Panc1 (cell line): ENCODE data around the gene TMEM63C. TPM values are rescaled to one million over a fixed set of nuclear protein-coding genes. Genes with fewer than 3 reads are reported as not detected.

Experiments
- ATAC-seq: fragments of 200-7000 bp; cut with Tn5 transposase; 2 replicates; pipeline ENCODE4 v1.9.1; 2020; ENCODE audit warnings: mild to moderate bottlenecking, moderate library complexity
- BruUV-seq: library from RNA; stranded (reverse); fragments of 400-500 nt; replicated peaks from 2 replicates; lab custom pipeline; 2021; lab: Mats Ljungman, UMichigan
- CTCF ChIA-PET: fragments of 300-600 bp; sonication (Branson Sonifier 250); formaldehyde crosslinking; loops from one replicate; lab custom pipeline; 2022; ENCODE audit warnings: antibody characterized with exemption; lab: Charles Lee
- POLR2A ChIA-PET: fragments of 300-600 bp; sonication (Branson Sonifier 250); formaldehyde crosslinking; loops from one replicate; lab custom pipeline; 2022; ENCODE audit warnings: antibody characterized with exemption; lab: Charles Lee
- DNase-seq: peaks from one replicate; pipeline ENCODE4 v3.0.0-alpha.2; 2010; ENCODE audit warnings: low read depth, low spot score
- H3K27ac ChIP-seq: 2 replicates; pipeline ENCODE4 v1.5.1; 2011; ENCODE audit warnings: mild to moderate bottlenecking, low read length, inconsistent platforms
- H3K27me3 ChIP-seq: fragments of 200-500 bp; sonication (Bioruptor generic); 2 replicates; pipeline ENCODE4 v1.6.0; 2014; ENCODE audit warnings: low read length, inconsistent platforms; ENCODE audit not compliant: control insufficient read depth, insufficient read depth
- H3K36me3 ChIP-seq: fragments of 200-500 bp; sonication (Bioruptor generic); 2 replicates; pipeline ENCODE4 v1.5.1; 2014; ENCODE audit warnings: inconsistent platforms, mild to moderate bottlenecking, low read length, moderate library complexity; ENCODE audit not compliant: control insufficient read depth, insufficient read depth
- H3K4me1 ChIP-seq: 2 replicates; pipeline ENCODE4 v1.5.1; 2011; ENCODE audit warnings: inconsistent platforms, mild to moderate bottlenecking, low read length, moderate library complexity; ENCODE audit not compliant: control insufficient read depth, insufficient read depth
- H3K4me3 ChIP-seq, 2 experiments: 2 replicates each; pipeline ENCODE4 v1.5.1; 2011 to 2012; ENCODE audit warnings: low read depth in 2 of 2, low read length in 2 of 2, mild to moderate bottlenecking in 2 of 2, inconsistent platforms in 1 of 2, moderate library complexity in 1 of 2
- H3K9me3 ChIP-seq: fragments of 200-500 bp; sonication (Bioruptor generic); 2 replicates; pipeline ENCODE4 v1.5.1; 2014; ENCODE audit warnings: low read depth, mild to moderate bottlenecking, inconsistent platforms, low read length, moderate library complexity; ENCODE audit not compliant: control insufficient read depth, insufficient read depth
- CTCF ChIP-seq: fragments of 450-650 bp; IDR thresholded peaks from 2 replicates; pipeline ENCODE4 v1.5.1; 2017; ENCODE audit warnings: mild to moderate bottlenecking
- POLR2AphosphoS5 ChIP-seq: IDR thresholded peaks from 2 replicates; pipeline ENCODE4 v1.6.1; 2012; ENCODE audit warnings: mild to moderate bottlenecking, low read depth, low read length, moderate library complexity
- SIN3A ChIP-seq: IDR thresholded peaks from 2 replicates; pipeline ENCODE4 v1.6.1; 2012; ENCODE audit warnings: low read depth, mild to moderate bottlenecking, low read length, moderate library complexity, borderline replicate concordance; ENCODE audit not compliant: insufficient read depth
- TCF7L2 ChIP-seq: IDR thresholded peaks from 2 replicates; pipeline ENCODE4 v1.6.1; 2011; ENCODE audit warnings: mild to moderate bottlenecking, low read depth, low read length, inconsistent platforms
- in situ Hi-C: cut with HindIII; loops from 2 replicates; pipeline ENCODE4 v1.10.0; 2016; ENCODE audit warnings: low sequenced_read_pairs, low pct_unique_long_range_greater_than_20kb
- intact Hi-C: fragments of 100-400 bp; cut with micrococcal nuclease; formaldehyde crosslinking; loops from one replicate; pipeline ENCODE4 v1.10.0; 2022; ENCODE audit not compliant: unreplicated experiment
- total RNA-seq: library from RNA; stranded (reverse); gene quantifications from one replicate; pipeline ENCODE4 v1.2.1, GENCODE V29; 2021; ENCODE audit not compliant: unreplicated experiment
- TF ChIP-seq, protein P1 (sequence below), 2 experiments: IDR thresholded peaks; 2 replicates each; pipeline ENCODE4 v1.6.1; 2011 to 2012; ENCODE audit warnings: low read depth in 2 of 2, control low read depth in 1 of 2, low read length in 1 of 2, mild to moderate bottlenecking in 1 of 2, moderate library complexity in 1 of 2; ENCODE audit not compliant: insufficient read depth in 1 of 2

The TMEM63C gene
- total RNA-seq, 1 experiment from 2014 or later: 2.4 TPM

- in situ Hi-C loops: no loop called here
- BruUV-seq: no TSS peak
- intact Hi-C loops: no loop called here
- Histone ChIP-seq H3K4me1 (no peaks in the 10 kb centered on the region), H3K4me3 (no peak overlapping the region), H3K36me3 (no peaks in the 10 kb centered on the region), H3K9me3 (no peaks in the 10 kb centered on the region), H3K27ac (no peak overlapping the region), H3K27me3 (no peaks in the 10 kb centered on the region)
- DNase-seq (no peak), ATAC-seq (no peak)
- no peak for TF ChIP-seq POLR2AphosphoS5
- TF ChIP-seq TCF7L2: no peak
- TF ChIP-seq CTCF: no peak
- no peak for TF ChIP-seq SIN3A
- TF ChIP-seq, protein P1, sequence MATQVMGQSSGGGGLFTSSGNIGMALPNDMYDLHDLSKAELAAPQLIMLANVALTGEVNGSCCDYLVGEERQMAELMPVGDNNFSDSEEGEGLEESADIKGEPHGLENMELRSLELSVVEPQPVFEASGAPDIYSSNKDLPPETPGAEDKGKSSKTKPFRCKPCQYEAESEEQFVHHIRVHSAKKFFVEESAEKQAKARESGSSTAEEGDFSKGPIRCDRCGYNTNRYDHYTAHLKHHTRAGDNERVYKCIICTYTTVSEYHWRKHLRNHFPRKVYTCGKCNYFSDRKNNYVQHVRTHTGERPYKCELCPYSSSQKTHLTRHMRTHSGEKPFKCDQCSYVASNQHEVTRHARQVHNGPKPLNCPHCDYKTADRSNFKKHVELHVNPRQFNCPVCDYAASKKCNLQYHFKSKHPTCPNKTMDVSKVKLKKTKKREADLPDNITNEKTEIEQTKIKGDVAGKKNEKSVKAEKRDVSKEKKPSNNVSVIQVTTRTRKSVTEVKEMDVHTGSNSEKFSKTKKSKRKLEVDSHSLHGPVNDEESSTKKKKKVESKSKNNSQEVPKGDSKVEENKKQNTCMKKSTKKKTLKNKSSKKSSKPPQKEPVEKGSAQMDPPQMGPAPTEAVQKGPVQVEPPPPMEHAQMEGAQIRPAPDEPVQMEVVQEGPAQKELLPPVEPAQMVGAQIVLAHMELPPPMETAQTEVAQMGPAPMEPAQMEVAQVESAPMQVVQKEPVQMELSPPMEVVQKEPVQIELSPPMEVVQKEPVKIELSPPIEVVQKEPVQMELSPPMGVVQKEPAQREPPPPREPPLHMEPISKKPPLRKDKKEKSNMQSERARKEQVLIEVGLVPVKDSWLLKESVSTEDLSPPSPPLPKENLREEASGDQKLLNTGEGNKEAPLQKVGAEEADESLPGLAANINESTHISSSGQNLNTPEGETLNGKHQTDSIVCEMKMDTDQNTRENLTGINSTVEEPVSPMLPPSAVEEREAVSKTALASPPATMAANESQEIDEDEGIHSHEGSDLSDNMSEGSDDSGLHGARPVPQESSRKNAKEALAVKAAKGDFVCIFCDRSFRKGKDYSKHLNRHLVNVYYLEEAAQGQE (IDR thresholded peaks at IDR 0.05; ENCODE audit: insufficient read depth in 1 of 2, low read depth in 2 of 2, low read length in 1 of 2): no peak
- CTCF ChIA-PET: no interaction called here
- POLR2A ChIA-PET: no interaction called here
These were observed 62.3 kb downstream of the TMEM63C start for GRCh38 chr14:77243853-77244252.

DNA sequence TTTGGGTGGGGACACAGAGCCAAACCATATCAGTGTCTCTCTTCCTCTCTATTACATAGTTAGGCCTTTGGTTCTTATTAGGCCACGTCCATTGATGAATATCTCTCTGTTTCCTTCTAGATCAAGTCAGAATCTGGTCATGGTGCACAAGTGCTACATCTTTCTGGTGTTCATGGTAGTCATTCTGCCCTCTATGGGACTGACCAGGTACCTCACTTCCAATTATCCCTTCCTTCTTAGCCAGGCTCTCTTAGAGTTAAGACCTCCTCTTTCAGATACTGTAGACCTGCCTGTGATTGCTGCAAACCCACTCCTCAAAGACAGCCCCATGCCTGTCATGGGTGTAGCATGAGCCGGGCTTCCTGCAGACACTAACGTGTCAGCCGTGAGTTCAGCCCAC, 64.2 kb downstream of the TMEM63C start:
- intact Hi-C loops: no loop called here
- Histone ChIP-seq H3K27me3 (no peaks in the 10 kb centered on the region), H3K4me1 (no peaks in the 10 kb centered on the region), H3K27ac (no peak overlapping the region), H3K4me3 (no peak overlapping the region), H3K9me3 (no peaks in the 10 kb centered on the region), H3K36me3 (no peaks in the 10 kb centered on the region)
- DNase-seq (no peak), ATAC-seq (no peak)
- TF ChIP-seq TCF7L2 (no peak), CTCF (no peak), POLR2AphosphoS5 (no peak), SIN3A (no peak)
- TF ChIP-seq, protein P1 (IDR thresholded peaks at IDR 0.05; ENCODE audit: insufficient read depth in 1 of 2, low read depth in 2 of 2, low read length in 1 of 2): no peak
- in situ Hi-C loops: no loop called here
- BruUV-seq: no TSS peak
- CTCF ChIA-PET: no interaction called here
- POLR2A ChIA-PET: no interaction called here
